ENCODE data around the gene MAP2K4.

MAP2K4 gene

DNA sequence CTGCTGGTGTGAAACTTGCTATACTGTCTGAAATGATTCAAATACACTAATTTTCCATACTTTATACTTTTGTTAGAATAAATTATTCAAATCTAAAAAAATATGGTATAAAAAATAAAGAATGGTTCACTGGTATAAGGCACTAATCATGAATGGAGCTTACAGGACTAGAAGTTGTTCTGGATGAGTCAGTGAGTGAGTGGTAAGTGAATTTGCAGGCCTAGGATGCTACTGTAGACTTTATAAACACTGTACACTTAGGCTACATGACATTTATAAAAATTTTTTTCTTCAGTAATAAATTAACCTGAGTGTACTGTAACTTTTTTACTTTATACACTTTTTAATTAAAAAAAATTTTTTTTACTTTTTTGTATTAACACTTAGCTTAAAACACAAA is 95.5 kb downstream of the MAP2K4 start:
- Histone ChIP-seq H3K27ac (ENCODE audit: low read length) (no peak overlapping the region), H3K9me3 (ENCODE audit: control insufficient read depth in 1 of 2, low read length in 2 of 2) (no peaks in the 10 kb centered on the region), H3K4me3 (ENCODE audit: low read depth in 1 of 2, low read length in 2 of 2) (no peak overlapping the region), H3K36me3 (ENCODE audit: control insufficient read depth in 1 of 2, insufficient read depth in 2 of 2, low read length in 2 of 2) (peaks cover 42 to 54% of the 10 kb centered on the region in 2 donors), H3K4me1 (ENCODE audit: control insufficient read depth in 1 of 2, insufficient read depth in 2 of 2, low read length in 2 of 2) (no peaks in the 10 kb centered on the region), H3K27me3 (ENCODE audit: low read depth, low read length) (no peaks in the 10 kb centered on the region)

DNA sequence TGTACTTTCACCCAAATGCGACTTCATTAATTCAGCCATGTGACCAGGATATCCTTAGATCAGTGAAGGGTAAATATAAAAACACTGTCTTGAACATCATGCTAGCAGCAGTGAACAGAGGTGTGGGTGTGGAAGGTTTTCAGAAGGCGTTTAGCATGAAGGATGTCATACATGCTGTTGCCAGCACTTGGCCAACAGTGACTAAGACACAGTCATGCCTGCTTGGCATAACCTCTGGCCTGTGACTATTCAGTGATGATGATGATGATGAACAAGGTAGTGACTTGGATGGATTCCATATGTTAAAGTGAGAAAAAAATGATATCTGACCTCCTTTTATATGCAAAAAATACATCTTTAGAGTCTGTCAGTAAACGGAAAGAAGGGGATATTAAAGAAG is 97.9 kb downstream of the MAP2K4 start:
- no peaks in the 10 kb centered on the region for H3K27me3 ChIP-seq (ENCODE audit: low read depth, low read length)
- no peaks in the 10 kb centered on the region for H3K9me3 ChIP-seq (ENCODE audit: control insufficient read depth in 1 of 2, low read length in 2 of 2)
- H3K4me3 ChIP-seq (ENCODE audit: low read depth in 1 of 2, low read length in 2 of 2) = no peak overlapping the region
- peaks cover 28 to 36% of the 10 kb centered on the region in 2 donors for H3K36me3 ChIP-seq (ENCODE audit: control insufficient read depth in 1 of 2, insufficient read depth in 2 of 2, low read length in 2 of 2)
- no peaks in the 10 kb centered on the region for H3K4me1 ChIP-seq (ENCODE audit: control insufficient read depth in 1 of 2, insufficient read depth in 2 of 2, low read length in 2 of 2)
- no peak overlapping the region for H3K27ac ChIP-seq (ENCODE audit: low read length)

DNA sequence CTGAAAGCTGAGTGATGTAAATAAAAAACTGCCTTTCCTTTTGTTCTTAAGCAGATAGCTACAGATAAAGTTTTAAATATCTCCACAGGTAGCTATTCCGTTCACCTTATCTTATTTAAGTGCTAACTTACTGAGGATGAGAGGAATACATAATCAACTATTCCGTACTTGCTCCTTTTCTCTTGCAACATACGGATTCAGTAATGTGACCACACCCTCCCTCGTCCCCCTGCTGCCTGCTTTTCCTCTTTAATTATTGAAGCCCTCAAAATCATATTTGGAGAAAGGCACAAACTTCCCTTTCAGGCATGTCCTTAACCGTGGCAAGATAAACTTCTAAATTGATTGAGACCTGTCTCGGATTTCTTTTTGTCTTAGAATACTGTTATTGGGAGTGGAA is 101.4 kb downstream of the MAP2K4 start:
- H3K27me3 ChIP-seq (ENCODE audit: low read depth, low read length) = no peaks in the 10 kb centered on the region
- H3K4me1 ChIP-seq (ENCODE audit: control insufficient read depth in 1 of 2, insufficient read depth in 2 of 2, low read length in 2 of 2) = no peaks in the 10 kb centered on the region
- no peak overlapping the region for H3K4me3 ChIP-seq (ENCODE audit: low read depth in 1 of 2, low read length in 2 of 2)
- H3K9me3 ChIP-seq (ENCODE audit: control insufficient read depth in 1 of 2, low read length in 2 of 2) = no peaks in the 10 kb centered on the region
- no peak overlapping the region for H3K27ac ChIP-seq (ENCODE audit: low read length)
- peaks cover 22 to 32% of the 10 kb centered on the region in 2 donors for H3K36me3 ChIP-seq (ENCODE audit: control insufficient read depth in 1 of 2, insufficient read depth in 2 of 2, low read length in 2 of 2)

DNA sequence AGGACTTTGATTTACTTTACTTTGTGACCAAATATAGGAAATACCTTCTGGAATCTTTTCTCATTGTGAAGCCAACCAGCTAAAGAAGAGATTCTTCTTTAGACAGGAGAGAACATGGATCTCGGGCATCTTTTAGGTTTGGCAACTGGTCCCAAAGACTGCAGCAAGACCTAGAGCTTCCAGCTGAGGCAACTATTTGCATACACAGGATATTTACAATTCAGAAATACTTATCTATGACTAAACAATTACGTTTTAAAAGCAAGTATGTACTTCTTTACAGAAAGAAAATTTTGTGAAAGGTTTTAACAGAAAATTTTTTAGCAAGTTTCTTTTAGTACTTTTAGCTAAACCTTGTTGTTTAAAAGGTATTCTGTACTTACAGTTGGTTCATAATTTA is 106.5 kb downstream of the MAP2K4 start:
- H3K36me3 ChIP-seq (ENCODE audit: control insufficient read depth in 1 of 2, insufficient read depth in 2 of 2, low read length in 2 of 2) = peaks cover 21 to 48% of the 10 kb centered on the region in 2 donors
- H3K4me1 ChIP-seq (ENCODE audit: control insufficient read depth in 1 of 2, insufficient read depth in 2 of 2, low read length in 2 of 2) = no peaks in the 10 kb centered on the region
- H3K4me3 ChIP-seq (ENCODE audit: low read depth in 1 of 2, low read length in 2 of 2) = no peak overlapping the region
- no peaks in the 10 kb centered on the region for H3K27me3 ChIP-seq (ENCODE audit: low read depth, low read length)
- H3K27ac ChIP-seq (ENCODE audit: low read length) = no peak overlapping the region
- no peaks in the 10 kb centered on the region for H3K9me3 ChIP-seq (ENCODE audit: control insufficient read depth in 1 of 2, low read length in 2 of 2)

DNA sequence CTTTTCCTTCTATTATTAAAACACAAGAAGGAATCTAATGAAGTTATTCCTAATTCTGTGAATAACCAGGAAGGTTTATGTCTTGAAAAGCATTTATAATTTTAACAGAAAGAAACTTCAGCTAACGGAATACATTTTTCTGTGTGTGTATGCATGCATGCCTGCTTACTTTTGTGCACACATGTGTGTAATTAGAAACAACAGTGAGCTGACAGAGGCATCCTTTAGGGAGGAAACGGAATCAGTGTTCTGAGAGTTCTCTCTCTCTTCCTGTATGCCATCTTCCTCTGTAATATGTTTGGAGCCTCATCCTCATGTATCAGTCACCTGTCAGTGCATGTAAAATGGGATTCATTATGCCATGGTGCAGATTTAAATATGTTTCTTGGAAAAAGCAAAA is 107.0 kb downstream of the MAP2K4 start:
- H3K4me1 ChIP-seq (ENCODE audit: control insufficient read depth in 1 of 2, insufficient read depth in 2 of 2, low read length in 2 of 2) = no peaks in the 10 kb centered on the region

DNA sequence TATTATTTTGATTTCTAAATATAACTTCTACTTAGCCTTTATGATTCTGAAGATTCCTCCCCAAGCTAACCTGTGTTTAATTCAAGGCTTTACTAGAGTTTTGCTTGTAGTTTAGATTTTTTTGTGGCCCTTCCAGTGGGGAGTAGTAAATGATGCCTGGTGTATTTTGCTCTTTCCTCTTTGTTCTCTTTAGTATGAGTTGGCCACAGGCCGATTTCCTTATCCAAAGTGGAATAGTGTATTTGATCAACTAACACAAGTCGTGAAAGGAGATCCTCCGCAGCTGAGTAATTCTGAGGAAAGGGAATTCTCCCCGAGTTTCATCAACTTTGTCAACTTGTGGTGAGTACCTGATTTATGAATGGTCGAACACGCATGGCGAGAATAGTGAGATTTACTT is 108.3 kb downstream of the MAP2K4 start:
- H3K27me3 ChIP-seq (ENCODE audit: low read depth, low read length) = no peaks in the 10 kb centered on the region
- no peak overlapping the region for H3K27ac ChIP-seq (ENCODE audit: low read length)
- peaks cover 21 to 61% of the 10 kb centered on the region in 2 donors for H3K36me3 ChIP-seq (ENCODE audit: control insufficient read depth in 1 of 2, insufficient read depth in 2 of 2, low read length in 2 of 2)
- H3K9me3 ChIP-seq (ENCODE audit: control insufficient read depth in 1 of 2, low read length in 2 of 2) = no peaks in the 10 kb centered on the region
- no peaks in the 10 kb centered on the region for H3K4me1 ChIP-seq (ENCODE audit: control insufficient read depth in 1 of 2, insufficient read depth in 2 of 2, low read length in 2 of 2)
- no peak overlapping the region for H3K4me3 ChIP-seq (ENCODE audit: low read depth in 1 of 2, low read length in 2 of 2)

More for the DNA sequence above, 107.0 kb downstream of the MAP2K4 start:
- no peaks in the 10 kb centered on the region for H3K9me3 ChIP-seq (ENCODE audit: control insufficient read depth in 1 of 2, low read length in 2 of 2)
- H3K27ac ChIP-seq (ENCODE audit: low read length) = no peak overlapping the region
- peaks cover 21 to 49% of the 10 kb centered on the region in 2 donors for H3K36me3 ChIP-seq (ENCODE audit: control insufficient read depth in 1 of 2, insufficient read depth in 2 of 2, low read length in 2 of 2)
- H3K27me3 ChIP-seq (ENCODE audit: low read depth, low read length) = no peaks in the 10 kb centered on the region
- H3K4me3 ChIP-seq (ENCODE audit: low read depth in 1 of 2, low read length in 2 of 2) = no peak overlapping the region

DNA sequence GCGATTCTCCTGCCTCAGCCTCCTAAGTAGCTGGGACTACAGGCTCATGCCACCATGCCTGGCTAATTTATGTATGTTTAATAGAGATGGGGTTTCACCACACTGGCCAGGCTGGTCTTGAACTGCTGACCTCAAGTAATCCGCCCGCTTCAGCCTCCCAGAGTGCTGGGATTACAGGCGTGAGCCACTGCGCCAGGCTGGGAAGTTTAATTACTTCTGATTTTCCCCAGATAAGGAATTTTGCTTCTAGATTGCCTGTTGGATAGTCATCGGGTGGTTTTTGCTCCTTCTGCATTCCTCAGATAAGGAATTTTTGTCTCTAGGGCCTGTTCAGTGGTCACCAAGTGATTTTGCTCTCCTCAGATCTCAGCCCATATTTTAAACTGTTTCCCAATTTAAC is 112.5 kb downstream of the MAP2K4 start:
- Histone ChIP-seq H3K27ac (ENCODE audit: low read length) (no peak overlapping the region), H3K9me3 (ENCODE audit: control insufficient read depth in 1 of 2, low read length in 2 of 2) (peaks cover 0 to 3% of the 10 kb centered on the region in 2 donors), H3K4me3 (ENCODE audit: low read depth in 1 of 2, low read length in 2 of 2) (no peak overlapping the region), H3K36me3 (ENCODE audit: control insufficient read depth in 1 of 2, insufficient read depth in 2 of 2, low read length in 2 of 2) (peaks cover 5 to 44% of the 10 kb centered on the region in 2 donors), H3K4me1 (ENCODE audit: control insufficient read depth in 1 of 2, insufficient read depth in 2 of 2, low read length in 2 of 2) (no peaks in the 10 kb centered on the region), H3K27me3 (ENCODE audit: low read depth, low read length) (no peaks in the 10 kb centered on the region)

DNA sequence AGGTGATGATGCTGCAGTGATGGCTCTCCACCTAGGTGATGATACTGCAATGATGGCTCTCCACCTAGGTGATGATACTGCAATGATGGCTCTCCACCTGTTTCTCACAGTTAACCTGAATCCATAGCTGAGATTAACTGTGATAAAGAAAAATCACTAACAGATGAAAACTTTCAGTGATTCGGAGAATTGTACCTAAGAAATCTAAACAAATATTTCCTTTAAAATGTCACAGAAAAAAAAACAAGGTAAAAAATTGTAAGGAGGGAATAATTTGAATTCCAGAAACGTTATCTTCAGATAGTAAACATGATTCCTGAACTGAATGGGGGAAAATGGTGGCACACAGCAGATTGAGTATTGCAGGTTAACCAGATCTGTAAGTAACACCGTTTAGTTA is 113.4 kb downstream of the MAP2K4 start:
- Histone ChIP-seq H3K4me3 (ENCODE audit: low read depth in 1 of 2, low read length in 2 of 2) (no peak overlapping the region), H3K27ac (ENCODE audit: low read length) (no peak overlapping the region), H3K36me3 (ENCODE audit: control insufficient read depth in 1 of 2, insufficient read depth in 2 of 2, low read length in 2 of 2) (peaks cover 11 to 45% of the 10 kb centered on the region in 2 donors), H3K4me1 (ENCODE audit: control insufficient read depth in 1 of 2, insufficient read depth in 2 of 2, low read length in 2 of 2) (no peaks in the 10 kb centered on the region), H3K9me3 (ENCODE audit: control insufficient read depth in 1 of 2, low read length in 2 of 2) (peaks cover 0 to 3% of the 10 kb centered on the region in 2 donors), H3K27me3 (ENCODE audit: low read depth, low read length) (no peaks in the 10 kb centered on the region)

DNA sequence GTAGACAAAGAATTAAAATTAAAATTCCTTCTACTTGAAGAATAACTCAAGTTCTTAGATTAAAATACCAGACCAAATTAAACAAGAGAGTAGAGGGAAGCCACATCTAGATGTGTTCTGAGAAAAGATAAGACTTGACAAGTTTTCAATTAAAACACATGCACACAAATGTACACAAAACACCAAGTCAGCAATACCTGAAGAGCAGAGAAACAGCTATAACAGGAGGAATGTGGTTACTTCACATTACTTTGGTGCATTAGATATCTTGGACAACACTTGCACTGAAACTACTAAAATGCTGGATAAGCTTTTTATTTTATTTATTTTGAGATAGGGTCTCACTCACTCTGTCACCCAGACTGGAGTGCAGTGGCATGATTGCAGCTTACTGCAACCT is 113.9 kb downstream of the MAP2K4 start:
- no peak overlapping the region for H3K4me3 ChIP-seq (ENCODE audit: low read depth in 1 of 2, low read length in 2 of 2)
- H3K9me3 ChIP-seq (ENCODE audit: control insufficient read depth in 1 of 2, low read length in 2 of 2) = peaks cover 0 to 3% of the 10 kb centered on the region in 2 donors
- H3K27me3 ChIP-seq (ENCODE audit: low read depth, low read length) = no peaks in the 10 kb centered on the region
- peaks cover 6 to 40% of the 10 kb centered on the region in 2 donors for H3K36me3 ChIP-seq (ENCODE audit: control insufficient read depth in 1 of 2, insufficient read depth in 2 of 2, low read length in 2 of 2)
- H3K4me1 ChIP-seq (ENCODE audit: control insufficient read depth in 1 of 2, insufficient read depth in 2 of 2, low read length in 2 of 2) = no peaks in the 10 kb centered on the region
- H3K27ac ChIP-seq (ENCODE audit: low read length) = no peak overlapping the region

DNA sequence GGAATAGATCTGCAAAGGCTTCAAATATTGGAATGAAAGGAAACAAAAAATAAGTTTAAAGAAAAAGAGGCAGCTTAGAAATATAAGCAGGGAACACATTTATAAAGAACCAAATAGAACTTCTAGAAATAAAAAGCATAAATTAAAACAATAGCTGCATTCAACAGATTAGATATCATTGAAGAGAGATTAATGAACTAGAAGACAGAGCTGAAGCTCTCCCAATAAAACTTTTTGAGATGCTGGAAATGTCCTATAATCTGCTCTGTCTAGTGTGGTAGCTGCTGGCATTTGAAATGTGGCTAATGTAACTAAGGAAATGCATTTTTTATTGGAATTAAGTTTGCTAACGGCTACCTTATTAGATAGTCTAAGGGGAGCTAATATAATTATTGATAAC is 115.6 kb downstream of the MAP2K4 start:
- H3K4me1 ChIP-seq (ENCODE audit: control insufficient read depth in 1 of 2, insufficient read depth in 2 of 2, low read length in 2 of 2) = no peaks in the 10 kb centered on the region
- H3K27ac ChIP-seq (ENCODE audit: low read length) = no peak overlapping the region
- H3K36me3 ChIP-seq (ENCODE audit: control insufficient read depth in 1 of 2, insufficient read depth in 2 of 2, low read length in 2 of 2) = peaks cover 20 to 46% of the 10 kb centered on the region in 2 donors
- no peak overlapping the region for H3K4me3 ChIP-seq (ENCODE audit: low read depth in 1 of 2, low read length in 2 of 2)
- H3K9me3 ChIP-seq (ENCODE audit: control insufficient read depth in 1 of 2, low read length in 2 of 2) = peaks cover 0 to 3% of the 10 kb centered on the region in 2 donors
- H3K27me3 ChIP-seq (ENCODE audit: low read depth, low read length) = no peaks in the 10 kb centered on the region

DNA sequence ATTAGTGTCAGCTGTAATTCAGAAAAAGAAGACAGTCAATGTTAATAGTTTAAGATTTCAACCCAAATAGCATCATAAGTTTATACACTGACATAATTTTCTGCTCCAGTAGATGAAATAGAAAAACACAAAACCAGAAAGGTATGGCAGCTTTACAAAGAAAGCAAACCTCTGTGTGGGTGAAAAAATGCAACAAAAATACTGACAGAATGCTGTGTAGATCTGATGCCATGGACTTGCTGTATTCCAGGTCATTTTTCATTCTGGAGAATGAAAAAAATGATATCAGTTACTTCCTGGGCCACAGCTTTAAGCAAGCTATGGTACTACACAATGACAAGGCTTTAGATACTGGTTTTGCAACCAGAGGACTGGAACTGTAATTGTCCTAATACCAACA is 116.0 kb downstream of the MAP2K4 start:
- no peaks in the 10 kb centered on the region for H3K4me1 ChIP-seq (ENCODE audit: control insufficient read depth in 1 of 2, insufficient read depth in 2 of 2, low read length in 2 of 2)
- H3K4me3 ChIP-seq (ENCODE audit: low read depth in 1 of 2, low read length in 2 of 2) = no peak overlapping the region
- peaks cover 24 to 50% of the 10 kb centered on the region in 2 donors for H3K36me3 ChIP-seq (ENCODE audit: control insufficient read depth in 1 of 2, insufficient read depth in 2 of 2, low read length in 2 of 2)
- H3K27me3 ChIP-seq (ENCODE audit: low read depth, low read length) = no peaks in the 10 kb centered on the region
- H3K27ac ChIP-seq (ENCODE audit: low read length) = no peak overlapping the region
- H3K9me3 ChIP-seq (ENCODE audit: control insufficient read depth in 1 of 2, low read length in 2 of 2) = peaks cover 0 to 3% of the 10 kb centered on the region in 2 donors

DNA sequence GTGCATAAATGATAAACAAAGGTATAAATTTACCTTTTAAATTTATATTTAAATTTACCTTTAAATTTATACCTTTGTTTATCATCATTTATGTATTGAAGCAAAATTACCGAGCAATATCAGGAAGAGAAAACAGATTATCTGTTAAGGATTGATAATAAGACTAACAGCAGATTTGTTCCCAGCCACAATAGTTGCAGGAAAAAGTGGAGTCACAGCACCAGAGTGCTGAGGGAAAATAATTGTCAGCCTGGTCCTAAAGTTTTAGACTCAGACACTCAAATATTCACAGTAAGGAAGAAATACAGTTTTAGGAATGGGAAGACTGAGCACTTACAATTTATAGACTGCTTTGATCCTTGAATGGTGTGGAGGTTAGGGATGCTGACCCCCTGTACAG is 117.2 kb downstream of the MAP2K4 start:
- no peak overlapping the region for H3K4me3 ChIP-seq (ENCODE audit: low read depth in 1 of 2, low read length in 2 of 2)
- H3K4me1 ChIP-seq (ENCODE audit: control insufficient read depth in 1 of 2, insufficient read depth in 2 of 2, low read length in 2 of 2) = no peaks in the 10 kb centered on the region
- H3K27me3 ChIP-seq (ENCODE audit: low read depth, low read length) = no peaks in the 10 kb centered on the region
- no peak overlapping the region for H3K27ac ChIP-seq (ENCODE audit: low read length)
- H3K9me3 ChIP-seq (ENCODE audit: control insufficient read depth in 1 of 2, low read length in 2 of 2) = peaks cover 0 to 3% of the 10 kb centered on the region in 2 donors
- H3K36me3 ChIP-seq (ENCODE audit: control insufficient read depth in 1 of 2, insufficient read depth in 2 of 2, low read length in 2 of 2) = peaks cover 34 to 59% of the 10 kb centered on the region in 2 donors

All from muscle layer of duodenum (tissue), 2 donors.